Caco-2 (cell line): ENCODE measurements around the gene ANAPC10. TPM values are rescaled to one million over a fixed set of nuclear protein-coding genes. Genes with fewer than 3 reads are reported as not detected.

Experiments
- BruUV-seq: library from RNA; stranded (reverse); fragments of 400-500 nt; replicated peaks from 2 replicates; lab custom pipeline; 2021; lab: Mats Ljungman, UMichigan
- CTCF ChIA-PET: fragments of 300-600 bp; sonication (Branson Sonifier 250); formaldehyde crosslinking; loops from one replicate; lab custom pipeline; 2022; ENCODE audit warnings: antibody characterized with exemption; lab: Charles Lee
- POLR2A ChIA-PET: fragments of 300-600 bp; sonication (Branson Sonifier 250); formaldehyde crosslinking; loops from one replicate; lab custom pipeline; 2022; ENCODE audit warnings: antibody characterized with exemption; lab: Charles Lee
- DNase-seq, 2 experiments: peaks; one replicate each; pipeline versions ENCODE4 v3.0.0 to v3.0.0-alpha.2; 2020 to 2022
- H3K27me3 ChIP-seq: replicated peaks from 2 replicates; pipeline ENCODE4 v1.6.0; 2011; ENCODE audit warnings: low read length; ENCODE audit not compliant: control insufficient read depth, insufficient read depth
- H3K36me3 ChIP-seq: 2 replicates; pipeline ENCODE4 v1.5.1; 2011; ENCODE audit warnings: low read length; ENCODE audit not compliant: control insufficient read depth, insufficient read depth
- H3K4me1 ChIP-seq: fragments of 250-450 bp; sonication (Bioruptor Pico); 2 replicates; pipeline ENCODE4 v1.5.1; 2020; ENCODE audit warnings: mild to moderate bottlenecking
- H3K4me3 ChIP-seq: 2 replicates; pipeline ENCODE4 v1.5.1; 2011; ENCODE audit warnings: low read depth, mild to moderate bottlenecking, control low read depth, low read length
- H3K9me3 ChIP-seq: fragments of 250-450 bp; sonication (Bioruptor Pico); 2 replicates; pipeline ENCODE4 v1.5.1; 2020; ENCODE audit warnings: mild to moderate bottlenecking, moderate library complexity
- H3K27ac Mint-ChIP-seq: one replicate; pipeline ENCODE4 v1.8.0; 2022; ENCODE audit warnings: mixed read lengths; ENCODE audit not compliant: unreplicated experiment
- H3K27me3 Mint-ChIP-seq: one replicate; pipeline ENCODE4 v1.8.0; 2022; ENCODE audit warnings: mixed read lengths; ENCODE audit not compliant: insufficient read depth, unreplicated experiment
- H3K36me3 Mint-ChIP-seq: one replicate; pipeline ENCODE4 v1.8.0; 2022; ENCODE audit warnings: mild to moderate bottlenecking, mixed read lengths; ENCODE audit not compliant: insufficient read depth, unreplicated experiment
- H3K4me1 Mint-ChIP-seq: one replicate; pipeline ENCODE4 v1.8.0; 2022; ENCODE audit warnings: low read depth, mixed read lengths; ENCODE audit not compliant: unreplicated experiment
- H3K4me3 Mint-ChIP-seq: one replicate; pipeline ENCODE4 v1.8.0; 2022; ENCODE audit warnings: mild to moderate bottlenecking, moderate library complexity, mixed read lengths; ENCODE audit not compliant: unreplicated experiment
- H3K9me3 Mint-ChIP-seq: one replicate; pipeline ENCODE4 v1.8.0; 2022; ENCODE audit warnings: mixed read lengths; ENCODE audit not compliant: unreplicated experiment
- CTCF ChIP-seq, 2 experiments: fragments of 200-600 bp in 1 of 2; IDR thresholded peaks; 1 replicate in 1 of 2; 2 replicates in 1 of 2; pipeline versions ENCODE4 v1.5.1 to v1.8.0; 2011 to 2022; ENCODE audit warnings: antibody characterized with exemption in 1 of 2, control low read depth in 1 of 2, inconsistent platforms in 1 of 2, low read depth in 1 of 2, low read length in 1 of 2, mild to moderate bottlenecking in 1 of 2, moderate library complexity in 1 of 2; ENCODE audit not compliant: insufficient read depth in 1 of 2, severe bottlenecking in 1 of 2, unreplicated experiment in 1 of 2
- intact Hi-C: fragments of 100-400 bp; cut with micrococcal nuclease; formaldehyde crosslinking; loops from one replicate; pipeline ENCODE4 v1.10.0; 2022; ENCODE audit not compliant: unreplicated experiment
- total RNA-seq: library from RNA; stranded (reverse); gene quantifications from 2 replicates; pipeline ENCODE4 v1.2.3, GENCODE V29; 2022

Gene ANAPC10
- total RNA-seq, 1 experiment from 2014 or later = 24.2 TPM

GRCh38 chr4:145043306-145043705 is 54.7 kb downstream of the ANAPC10 start:
- no peaks in the 10 kb centered on the region for H3K36me3 Mint-ChIP-seq
- no peaks in the 10 kb centered on the region for H3K36me3 ChIP-seq
- H3K4me1 ChIP-seq = no peaks in the 10 kb centered on the region
- DNase-seq = no peak
- H3K27ac Mint-ChIP-seq = no peak overlapping the region
- no peak overlapping the region for H3K4me3 Mint-ChIP-seq
- H3K9me3 Mint-ChIP-seq = no peaks in the 10 kb centered on the region
- no TSS peak for BruUV-seq
- no peak for TF ChIP-seq CTCF (IDR thresholded peaks at IDR 0.05; ENCODE audit: insufficient read depth in 1 of 2, low read depth in 1 of 2, low read length in 1 of 2, severe bottlenecking in 1 of 2, unreplicated experiment in 1 of 2)
- H3K4me3 ChIP-seq = no peak overlapping the region
- no peaks in the 10 kb centered on the region for H3K27me3 Mint-ChIP-seq
- H3K27me3 ChIP-seq = no peaks in the 10 kb centered on the region
- H3K9me3 ChIP-seq = no peaks in the 10 kb centered on the region
- ChIA-PET CTCF (no interaction called here), POLR2A (no interaction called here)
- H3K4me1 Mint-ChIP-seq = no peaks in the 10 kb centered on the region
- intact Hi-C loops = no loop called here

- Histone ChIP-seq H3K4me1 (no peaks in the 10 kb centered on the region), H3K4me3 (no peak overlapping the region), H3K36me3 (no peaks in the 10 kb centered on the region), H3K9me3 (no peaks in the 10 kb centered on the region), H3K27me3 (no peaks in the 10 kb centered on the region)
- no peak overlapping the region for H3K4me3 Mint-ChIP-seq
- H3K36me3 Mint-ChIP-seq = no peaks in the 10 kb centered on the region
- TF ChIP-seq CTCF (IDR thresholded peaks at IDR 0.05; ENCODE audit: insufficient read depth in 1 of 2, low read depth in 1 of 2, low read length in 1 of 2, severe bottlenecking in 1 of 2, unreplicated experiment in 1 of 2) = no peak
- H3K27ac Mint-ChIP-seq = no peak overlapping the region
- intact Hi-C loops = no loop called here
- H3K9me3 Mint-ChIP-seq = no peaks in the 10 kb centered on the region
- no peak for DNase-seq
- H3K4me1 Mint-ChIP-seq = no peaks in the 10 kb centered on the region
- CTCF ChIA-PET = no interaction called here
- no TSS peak for BruUV-seq
- no peaks in the 10 kb centered on the region for H3K27me3 Mint-ChIP-seq
- POLR2A ChIA-PET = no interaction called here
Measured at GRCh38 chr4:145042601-145043285, 55.3 kb downstream of the ANAPC10 start.

- intact Hi-C loops = no loop called here
- Histone ChIP-seq H3K36me3 (no peaks in the 10 kb centered on the region), H3K27me3 (no peaks in the 10 kb centered on the region), H3K4me1 (no peaks in the 10 kb centered on the region), H3K9me3 (no peaks in the 10 kb centered on the region), H3K4me3 (no peak overlapping the region)
- ChIA-PET POLR2A (no interaction called here), CTCF (no interaction called here)
- Mint-ChIP-seq H3K36me3 (no peaks in the 10 kb centered on the region), H3K27me3 (no peaks in the 10 kb centered on the region), H3K4me1 (no peaks in the 10 kb centered on the region), H3K9me3 (no peaks in the 10 kb centered on the region), H3K27ac (no peak overlapping the region), H3K4me3 (no peak overlapping the region)
- DNase-seq = no peak
- TF ChIP-seq CTCF (IDR thresholded peaks at IDR 0.05; ENCODE audit: insufficient read depth in 1 of 2, low read depth in 1 of 2, low read length in 1 of 2, severe bottlenecking in 1 of 2, unreplicated experiment in 1 of 2) = no peak
- BruUV-seq = no TSS peak
Measured at GRCh38 chr4:145041378-145041777, 56.6 kb downstream of the ANAPC10 start.
